IMR-90 (cell line): ENCODE data around the gene PDC. TPM values are rescaled to one million over a fixed set of nuclear protein-coding genes. Genes with fewer than 3 reads are reported as not detected.

Source experiments
- ATAC-seq: fragments of 200-7000 bp; cut with Tn5 transposase; 2 replicates; pipeline ENCODE4 v1.9.1; 2020; ENCODE audit warnings: low read depth, mild to moderate bottlenecking, moderate library complexity
- BruUV-seq: library from RNA; stranded (reverse); fragments of 400-500 nt; replicated peaks from 2 replicates; lab custom pipeline; 2021; lab: Mats Ljungman, UMichigan
- CTCF ChIA-PET: fragments of 300-600 bp; formaldehyde crosslinking; extraction: SDS; loops from one replicate; lab custom pipeline; 2021; ENCODE audit warnings: antibody characterized with exemption; lab: Yijun Ruan, JAX
- POLR2A ChIA-PET: fragments of 300-600 bp; sonication (Branson Sonifier 250); formaldehyde crosslinking; loops from one replicate; lab custom pipeline; 2022; ENCODE audit warnings: antibody characterized with exemption; ENCODE audit not compliant: unreplicated experiment; lab: Charles Lee
- DNase-seq: peaks from one replicate; pipeline ENCODE4 v3.0.0; 2013
- H2AFZ ChIP-seq: replicated peaks from 2 replicates; pipeline ENCODE3; 2013; ENCODE audit warnings: low read length, mild to moderate bottlenecking; ENCODE audit not compliant: poor library complexity
- H2AK5ac ChIP-seq: 2 replicates; pipeline ENCODE4 v1.6.1; 2013; ENCODE audit warnings: low read depth, low read length, inconsistent platforms
- H2AK9ac ChIP-seq: replicated peaks from 2 replicates; pipeline ENCODE3; 2013; ENCODE audit warnings: mild to moderate bottlenecking, low read depth, low read length, moderate library complexity; ENCODE audit not compliant: poor library complexity
- H2BK120ac ChIP-seq: 2 replicates; pipeline ENCODE4 v1.6.1; 2013; ENCODE audit warnings: low read depth, low read length, inconsistent platforms
- H2BK15ac ChIP-seq: 3 replicates; pipeline ENCODE4 v1.6.1; 2013; ENCODE audit warnings: low read depth, low read length, inconsistent platforms
- H2BK20ac ChIP-seq: 2 replicates; pipeline ENCODE4 v1.6.1; 2013; ENCODE audit warnings: low read depth, mild to moderate bottlenecking, inconsistent platforms, low read length, moderate library complexity
- H2BK5ac ChIP-seq: 2 replicates; pipeline ENCODE4 v1.6.1; 2013; ENCODE audit warnings: mild to moderate bottlenecking, low read depth, low read length, inconsistent platforms; ENCODE audit not compliant: poor library complexity, severe bottlenecking
- H3K14ac ChIP-seq: replicated peaks from 2 replicates; pipeline ENCODE4 v1.6.1; 2013; ENCODE audit warnings: low read depth, low read length, inconsistent platforms
- H3K18ac ChIP-seq: 2 replicates; pipeline ENCODE4 v1.6.1; 2013; ENCODE audit warnings: low read depth, low read length, control low read depth
- H3K23ac ChIP-seq: 2 replicates; pipeline ENCODE4 v1.6.1; 2013; ENCODE audit warnings: low read depth, low read length, inconsistent platforms
- H3K27ac ChIP-seq: 2 replicates; pipeline ENCODE4 v1.5.1; 2013; ENCODE audit warnings: mild to moderate bottlenecking, control low read depth, low read length; ENCODE audit not compliant: insufficient read depth
- H3K27me3 ChIP-seq: 2 replicates; pipeline ENCODE4 v1.6.1; 2013; ENCODE audit warnings: low read length; ENCODE audit not compliant: control insufficient read depth, insufficient read depth
- H3K36me3 ChIP-seq: 2 replicates; pipeline ENCODE4 v1.6.1; 2013; ENCODE audit warnings: low read length, mixed read lengths; ENCODE audit not compliant: control insufficient read depth, insufficient read depth
- H3K4ac ChIP-seq: 2 replicates; pipeline ENCODE4 v1.6.1; 2013; ENCODE audit warnings: low read depth, low read length, inconsistent platforms
- H3K4me1 ChIP-seq: 2 replicates; pipeline ENCODE4 v1.6.1; 2013; ENCODE audit warnings: low read length, mixed read lengths; ENCODE audit not compliant: control insufficient read depth, insufficient read depth
- H3K4me2 ChIP-seq: 2 replicates; pipeline ENCODE4 v1.6.1; 2013; ENCODE audit warnings: low read depth, mild to moderate bottlenecking, control low read depth, low read length, moderate library complexity
- H3K4me3 ChIP-seq: 2 replicates; pipeline ENCODE4 v1.5.1; 2013; ENCODE audit warnings: low read depth, mild to moderate bottlenecking, control low read depth, low read length, moderate library complexity; ENCODE audit not compliant: insufficient read depth
- H3K56ac ChIP-seq: 2 replicates; pipeline ENCODE4 v1.6.1; 2013; ENCODE audit warnings: low read length, inconsistent platforms; ENCODE audit not compliant: insufficient read depth; ENCODE audit errors: extremely low read depth
- H3K79me1 ChIP-seq, 2 experiments: 2 replicates each; pipeline ENCODE4 v1.6.1; 2013; ENCODE audit warnings: low read length in 2 of 2, inconsistent platforms in 1 of 2, low read depth in 1 of 2
- H3K9ac ChIP-seq: 2 replicates; pipeline ENCODE4 v1.6.1; 2013; ENCODE audit warnings: low read depth, low read length, control low read depth
- H3K9me1 ChIP-seq: 2 replicates; pipeline ENCODE4 v1.6.1; 2013; ENCODE audit warnings: low read length, inconsistent platforms; ENCODE audit not compliant: insufficient read depth
- H3K9me3 ChIP-seq: 2 replicates; pipeline ENCODE4 v1.6.1; 2013; ENCODE audit warnings: low read length; ENCODE audit not compliant: control insufficient read depth, insufficient read depth
- H4K20me1 ChIP-seq: 2 replicates; pipeline ENCODE4 v1.6.1; 2013; ENCODE audit warnings: low read length, inconsistent platforms; ENCODE audit not compliant: insufficient read depth
- H4K5ac ChIP-seq: 2 replicates; pipeline ENCODE4 v1.6.1; 2013; ENCODE audit warnings: mild to moderate bottlenecking, low read depth, low read length, control low read depth
- H4K8ac ChIP-seq, 2 experiments: 2 replicates each; pipeline ENCODE4 v1.6.1; 2013; ENCODE audit warnings: low read depth in 2 of 2, low read length in 2 of 2, control low read depth in 1 of 2, inconsistent platforms in 1 of 2
- H4K91ac ChIP-seq: 2 replicates; pipeline ENCODE4 v1.6.1; 2013; ENCODE audit warnings: low read depth, low read length, inconsistent platforms; ENCODE audit not compliant: insufficient read depth
- BHLHE40 ChIP-seq: fragments of 150-350 bp; IDR thresholded peaks from 2 replicates; pipeline ENCODE4 v1.6.1; 2016; ENCODE audit warnings: mild to moderate bottlenecking, low read depth, low read length
- CEBPB ChIP-seq: IDR thresholded peaks from 2 replicates; pipeline ENCODE4 v1.6.1; 2012; ENCODE audit warnings: low read depth, low read length, improper control_type of control experiment
- CHD1 ChIP-seq: IDR thresholded peaks from 2 replicates; pipeline ENCODE4 v1.6.1; 2012; ENCODE audit warnings: low read depth, low read length, improper control_type of control experiment
- FOS ChIP-seq: fragments of 150-350 bp; IDR thresholded peaks from 2 replicates; pipeline ENCODE4 v1.6.1; 2016; ENCODE audit warnings: low read depth, low read length
- MAZ ChIP-seq: IDR thresholded peaks from 2 replicates; pipeline ENCODE4 v1.6.1; 2012; ENCODE audit warnings: low read depth, mild to moderate bottlenecking, low read length, improper control_type of control experiment, moderate library complexity, borderline replicate concordance
- MXI1 ChIP-seq: IDR thresholded peaks from 2 replicates; pipeline ENCODE4 v1.6.1; 2012; ENCODE audit warnings: low read depth, mild to moderate bottlenecking, low read length, moderate library complexity, borderline replicate concordance
- NFE2L2 ChIP-seq: fragments of 150-350 bp; IDR thresholded peaks from 2 replicates; pipeline ENCODE4 v1.6.1; 2016; ENCODE audit warnings: low read depth, mild to moderate bottlenecking, low read length
- RCOR1 ChIP-seq: IDR thresholded peaks from 2 replicates; pipeline ENCODE4 v1.6.1; 2012; ENCODE audit warnings: mild to moderate bottlenecking, low read length, improper control_type of control experiment; ENCODE audit not compliant: insufficient replicate concordance
- RFX5 ChIP-seq: IDR thresholded peaks from 2 replicates; pipeline ENCODE4 v1.8.0; 2012; ENCODE audit warnings: low read depth, mild to moderate bottlenecking, low read length, moderate library complexity
- SMC3 ChIP-seq: fragments of 150-350 bp; IDR thresholded peaks from 2 replicates; pipeline ENCODE4 v1.6.1; 2016; ENCODE audit warnings: low read depth, mild to moderate bottlenecking, antibody characterized with exemption, low read length, moderate library complexity
- WGBS, 2 experiments: methylation state at CpG; one replicate each; pipeline versions ENCODE4 v1.1.5 to v1.1.7; 2013; ENCODE audit warnings: missing lambda C conversion rate in 2 of 2; ENCODE audit not compliant: insufficient read length in 1 of 2; ENCODE audit errors: extremely low coverage in 2 of 2; 5-methylcytosine and 5-hydroxymethylcytosine counted together
- dilution Hi-C: fragments of 300-500 bp; cut with HindIII; formaldehyde crosslinking; loops from one replicate; pipeline ENCODE4 v1.14.3; 2018; ENCODE audit warnings: low sequenced_read_pairs; ENCODE audit not compliant: unreplicated experiment
- in situ Hi-C: fragments of 300-500 bp; cut with MboI; formaldehyde crosslinking; loops from 3 replicates; pipeline ENCODE4 v1.14.3; 2019; ENCODE audit warnings: low sequenced_read_pairs, inconsistent platforms, mixed read lengths
- intact Hi-C: fragments of 100-400 bp; cut with micrococcal nuclease; formaldehyde crosslinking; loops from 2 replicates; pipeline ENCODE4 v1.10.0; 2022
- polyA plus RNA-seq, 3 experiments: library from polyadenylated mRNA; depleted of rRNA; stranded (reverse); fragments of >200 nt; gene quantifications; 2 replicates each; pipeline ENCODE4 v1.2.3, GENCODE V29; 2012; ENCODE audit warnings: low replicate concordance in 1 of 3
- total RNA-seq: library from RNA; depleted of rRNA; stranded (reverse); fragments of >200 nt; gene quantifications from 2 replicates; pipeline ENCODE4 v1.2.3, GENCODE V29; 2012
- TF ChIP-seq, protein P1 (sequence below): fragments of 150-350 bp; IDR thresholded peaks from 2 replicates; pipeline ENCODE4 v1.6.1; 2017; ENCODE audit warnings: mild to moderate bottlenecking, antibody characterized with exemption, low read length, low read depth
- TF ChIP-seq, protein P2 (sequence below): conservative IDR thresholded peaks from 2 replicates; pipeline ENCODE4 v1.5.1; 2012; ENCODE audit warnings: mild to moderate bottlenecking, low read depth, low read length, improper control_type of control experiment
- TF ChIP-seq, protein P3 (sequence below): fragments of 150-350 bp; IDR thresholded peaks from 2 replicates; pipeline ENCODE4 v1.6.1; 2016; ENCODE audit warnings: low read depth, mild to moderate bottlenecking, low read length, moderate library complexity, borderline replicate concordance

The PDC gene
- total and polyA plus RNA-seq, 2 of the 4 experiments (the other 2 are of a cell fraction) = not detected

DNA sequence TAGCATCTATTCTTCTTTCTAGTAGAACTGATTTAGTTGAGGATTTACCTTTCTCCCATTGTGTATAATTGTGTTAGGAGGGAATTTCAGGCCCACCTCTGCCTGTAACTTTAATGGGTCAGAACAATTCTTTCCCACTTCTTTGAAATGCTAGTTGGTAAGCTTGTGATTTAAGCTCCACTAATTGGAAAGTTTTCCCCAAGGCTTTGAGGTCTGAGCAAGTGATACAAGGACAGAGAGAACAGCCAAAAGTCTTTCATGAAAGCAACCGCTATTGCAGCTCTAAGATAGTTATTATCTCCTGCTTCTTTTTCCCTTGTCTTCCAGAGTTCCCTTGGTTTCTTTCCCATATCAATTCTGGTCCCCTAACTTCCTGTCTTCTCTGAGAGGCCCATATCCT lies 38.7 kb upstream of the PDC start:
- no peak overlapping the region for H3K27ac ChIP-seq
- H2BK120ac ChIP-seq = peak overlapping the region; percentile 5; the same call in 1 of the 2 replicates
- no peaks in the 10 kb centered on the region for H3K79me1 ChIP-seq
- H3K4me1 ChIP-seq = peaks cover 3% of the 10 kb centered on the region; the same call in 1 of the 2 replicates
- BruUV-seq = no TSS peak
- peak overlapping the region; percentile 68; the same call in 1 of the 2 replicates for H4K5ac ChIP-seq
- no peak overlapping the region for H3K23ac ChIP-seq
- H3K36me3 ChIP-seq = no peaks in the 10 kb centered on the region
- no peak overlapping the region for H2BK15ac ChIP-seq
- WGBS, 2 experiments = no CpG with 5 or more reads among the region's 1 CpG
- DNase-seq (no peak), ATAC-seq (no peak)
- no peak overlapping the region for H3K4me2 ChIP-seq
- no peaks in the 10 kb centered on the region for H4K20me1 ChIP-seq
- no peak overlapping the region for H3K56ac ChIP-seq
- H3K14ac ChIP-seq = peak overlapping the region; percentile 31; the same call in 1 of the 2 replicates
- CTCF ChIA-PET = interaction anchor here (0.6 kb wide), 1 partner anchor 171 kb away, joined by 3 read pairs; no protein-coding TSS in a partner anchor
- H3K4me3 ChIP-seq = no peak overlapping the region
- H3K4ac ChIP-seq = no peak overlapping the region
- 0 out of 4 replicates have a peak overlapping the region, but pooled peaks of 1 of the 2 experiments have one; percentile 17 for H4K8ac ChIP-seq
- POLR2A ChIA-PET = no interaction called here
- no peaks in the 10 kb centered on the region for H3K9me3 ChIP-seq
- H3K27me3 ChIP-seq = no peaks in the 10 kb centered on the region
- H2AFZ ChIP-seq = no peak overlapping the region
- H4K91ac ChIP-seq = peak overlapping the region; percentile 21; the same call in 1 of the 2 replicates
- TF ChIP-seq CEBPB = no peak
- no peak for TF ChIP-seq MAZ
- no peak for TF ChIP-seq RCOR1
- no peak for TF ChIP-seq FOS
- no peak for TF ChIP-seq SMC3
- TF ChIP-seq NFE2L2 = no peak
- TF ChIP-seq RFX5 = no peak
- TF ChIP-seq, protein P1, sequence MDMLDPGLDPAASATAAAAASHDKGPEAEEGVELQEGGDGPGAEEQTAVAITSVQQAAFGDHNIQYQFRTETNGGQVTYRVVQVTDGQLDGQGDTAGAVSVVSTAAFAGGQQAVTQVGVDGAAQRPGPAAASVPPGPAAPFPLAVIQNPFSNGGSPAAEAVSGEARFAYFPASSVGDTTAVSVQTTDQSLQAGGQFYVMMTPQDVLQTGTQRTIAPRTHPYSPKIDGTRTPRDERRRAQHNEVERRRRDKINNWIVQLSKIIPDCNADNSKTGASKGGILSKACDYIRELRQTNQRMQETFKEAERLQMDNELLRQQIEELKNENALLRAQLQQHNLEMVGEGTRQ = no peak
- TF ChIP-seq BHLHE40 = no peak
- TF ChIP-seq CHD1 = no peak
- TF ChIP-seq, protein P2, sequence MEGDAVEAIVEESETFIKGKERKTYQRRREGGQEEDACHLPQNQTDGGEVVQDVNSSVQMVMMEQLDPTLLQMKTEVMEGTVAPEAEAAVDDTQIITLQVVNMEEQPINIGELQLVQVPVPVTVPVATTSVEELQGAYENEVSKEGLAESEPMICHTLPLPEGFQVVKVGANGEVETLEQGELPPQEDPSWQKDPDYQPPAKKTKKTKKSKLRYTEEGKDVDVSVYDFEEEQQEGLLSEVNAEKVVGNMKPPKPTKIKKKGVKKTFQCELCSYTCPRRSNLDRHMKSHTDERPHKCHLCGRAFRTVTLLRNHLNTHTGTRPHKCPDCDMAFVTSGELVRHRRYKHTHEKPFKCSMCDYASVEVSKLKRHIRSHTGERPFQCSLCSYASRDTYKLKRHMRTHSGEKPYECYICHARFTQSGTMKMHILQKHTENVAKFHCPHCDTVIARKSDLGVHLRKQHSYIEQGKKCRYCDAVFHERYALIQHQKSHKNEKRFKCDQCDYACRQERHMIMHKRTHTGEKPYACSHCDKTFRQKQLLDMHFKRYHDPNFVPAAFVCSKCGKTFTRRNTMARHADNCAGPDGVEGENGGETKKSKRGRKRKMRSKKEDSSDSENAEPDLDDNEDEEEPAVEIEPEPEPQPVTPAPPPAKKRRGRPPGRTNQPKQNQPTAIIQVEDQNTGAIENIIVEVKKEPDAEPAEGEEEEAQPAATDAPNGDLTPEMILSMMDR = no peak
- TF ChIP-seq, protein P3, sequence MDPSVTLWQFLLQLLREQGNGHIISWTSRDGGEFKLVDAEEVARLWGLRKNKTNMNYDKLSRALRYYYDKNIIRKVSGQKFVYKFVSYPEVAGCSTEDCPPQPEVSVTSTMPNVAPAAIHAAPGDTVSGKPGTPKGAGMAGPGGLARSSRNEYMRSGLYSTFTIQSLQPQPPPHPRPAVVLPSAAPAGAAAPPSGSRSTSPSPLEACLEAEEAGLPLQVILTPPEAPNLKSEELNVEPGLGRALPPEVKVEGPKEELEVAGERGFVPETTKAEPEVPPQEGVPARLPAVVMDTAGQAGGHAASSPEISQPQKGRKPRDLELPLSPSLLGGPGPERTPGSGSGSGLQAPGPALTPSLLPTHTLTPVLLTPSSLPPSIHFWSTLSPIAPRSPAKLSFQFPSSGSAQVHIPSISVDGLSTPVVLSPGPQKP = no peak
- no peak for TF ChIP-seq MXI1
- H3K9me1 ChIP-seq = no peaks in the 10 kb centered on the region
- no peak overlapping the region for H2BK5ac ChIP-seq
- intact Hi-C loops (no loop called here), dilution Hi-C loops (no loop called here), in situ Hi-C loops (no loop called here)
- H2BK20ac ChIP-seq = 0 out of 2 replicates have a peak overlapping the region, but pooled peaks have one; percentile 3
- H2AK9ac ChIP-seq = no peak overlapping the region
- H3K18ac ChIP-seq = peak overlapping the region; percentile 57; the same call in 1 of the 2 replicates
- H2AK5ac ChIP-seq = no peak overlapping the region; the same call in 1 of the 2 replicates
- H3K9ac ChIP-seq = no peak overlapping the region
